ENCODE results near the gene SPAG16. TPM values are rescaled to one million over a fixed set of nuclear protein-coding genes. Genes with fewer than 3 reads are reported as not detected.

The SPAG16 gene
- total RNA-seq, 1 experiment from 2014 or later: 13.0 TPM

GRCh38 chr2:214038186-214038585, 753.9 kb downstream of the SPAG16 start:
- in situ Hi-C loops (cut with HindIII; ENCODE audit: low pct_unique_long_range_greater_than_20kb, low sequenced_read_pairs) (no loop called here), intact Hi-C loops (cut with micrococcal nuclease; ENCODE audit: unreplicated experiment) (no loop called here)
- TF ChIP-seq SIN3A (IDR thresholded peaks at IDR 0.05; ENCODE audit: borderline replicate concordance, insufficient read depth, low read depth, low read length) (no peak), CTCF (IDR thresholded peaks at IDR 0.05) (no peak), POLR2AphosphoS5 (IDR thresholded peaks at IDR 0.05; ENCODE audit: low read depth, low read length) (no peak), TCF7L2 (IDR thresholded peaks at IDR 0.05; ENCODE audit: low read depth, low read length) (no peak), REST (IDR thresholded peaks at IDR 0.05; ENCODE audit: insufficient read depth in 1 of 2, low read depth in 2 of 2, low read length in 1 of 2) (no peak)
- Histone ChIP-seq H3K27ac (ENCODE audit: low read length) (no peak overlapping the region), H3K4me3 (ENCODE audit: low read depth in 2 of 2, low read length in 2 of 2) (no peak overlapping the region), H3K36me3 (ENCODE audit: control insufficient read depth, insufficient read depth, low read length) (no peaks in the 10 kb centered on the region), H3K4me1 (ENCODE audit: control insufficient read depth, insufficient read depth, low read length) (no peaks in the 10 kb centered on the region), H3K9me3 (ENCODE audit: control insufficient read depth, insufficient read depth, low read depth, low read length) (no peaks in the 10 kb centered on the region), H3K27me3 (ENCODE audit: control insufficient read depth, insufficient read depth, low read length) (no peaks in the 10 kb centered on the region)
- no TSS peak for BruUV-seq (replicated peaks)
- POLR2A ChIA-PET: no interaction called here
- CTCF ChIA-PET: no interaction called here
- ATAC-seq (no peak), DNase-seq (ENCODE audit: low read depth, low spot score) (no peak)

- BruUV-seq (replicated peaks): no TSS peak
- intact Hi-C loops (cut with micrococcal nuclease; ENCODE audit: unreplicated experiment) (no loop called here), in situ Hi-C loops (cut with HindIII; ENCODE audit: low pct_unique_long_range_greater_than_20kb, low sequenced_read_pairs) (no loop called here)
- ATAC-seq (no peak), DNase-seq (ENCODE audit: low read depth, low spot score) (no peak)
- no peak overlapping the region for H3K4me3 ChIP-seq (ENCODE audit: low read depth in 2 of 2, low read length in 2 of 2)
- no peaks in the 10 kb centered on the region for H3K36me3 ChIP-seq (ENCODE audit: control insufficient read depth, insufficient read depth, low read length)
- no peaks in the 10 kb centered on the region for H3K27me3 ChIP-seq (ENCODE audit: control insufficient read depth, insufficient read depth, low read length)
- ChIA-PET POLR2A (no interaction called here), CTCF (no interaction called here)
- no peaks in the 10 kb centered on the region for H3K4me1 ChIP-seq (ENCODE audit: control insufficient read depth, insufficient read depth, low read length)
- H3K9me3 ChIP-seq (ENCODE audit: control insufficient read depth, insufficient read depth, low read depth, low read length): no peaks in the 10 kb centered on the region
- TF ChIP-seq TCF7L2 (IDR thresholded peaks at IDR 0.05; ENCODE audit: low read depth, low read length) (no peak), SIN3A (IDR thresholded peaks at IDR 0.05; ENCODE audit: borderline replicate concordance, insufficient read depth, low read depth, low read length) (no peak), CTCF (IDR thresholded peaks at IDR 0.05) (no peak), POLR2AphosphoS5 (IDR thresholded peaks at IDR 0.05; ENCODE audit: low read depth, low read length) (no peak), REST (IDR thresholded peaks at IDR 0.05; ENCODE audit: insufficient read depth in 1 of 2, low read depth in 2 of 2, low read length in 1 of 2) (no peak)
- H3K27ac ChIP-seq (ENCODE audit: low read length): no peak overlapping the region
These were observed 766.5 kb downstream of the SPAG16 start for GRCh38 chr2:214050731-214051130.

Measured in Panc1 (cell line).